Caco-2 (cell line): ENCODE measurements around the gene NOP14. TPM values are rescaled to one million over a fixed set of nuclear protein-coding genes. Genes with fewer than 3 reads are reported as not detected.

Experiments
- BruUV-seq: library from RNA; stranded (reverse); fragments of 400-500 nt; replicated peaks from 2 replicates; lab custom pipeline; 2021; lab: Mats Ljungman, UMichigan
- CTCF ChIA-PET: fragments of 300-600 bp; sonication (Branson Sonifier 250); formaldehyde crosslinking; loops from one replicate; lab custom pipeline; 2022; ENCODE audit warnings: antibody characterized with exemption; lab: Charles Lee
- POLR2A ChIA-PET: fragments of 300-600 bp; sonication (Branson Sonifier 250); formaldehyde crosslinking; loops from one replicate; lab custom pipeline; 2022; ENCODE audit warnings: antibody characterized with exemption; lab: Charles Lee
- DNase-seq, 2 experiments: peaks; one replicate each; pipeline versions ENCODE4 v3.0.0 to v3.0.0-alpha.2; 2020 to 2022
- H3K27me3 ChIP-seq: replicated peaks from 2 replicates; pipeline ENCODE4 v1.6.0; 2011; ENCODE audit warnings: low read length; ENCODE audit not compliant: control insufficient read depth, insufficient read depth
- H3K36me3 ChIP-seq: 2 replicates; pipeline ENCODE4 v1.5.1; 2011; ENCODE audit warnings: low read length; ENCODE audit not compliant: control insufficient read depth, insufficient read depth
- H3K4me1 ChIP-seq: fragments of 250-450 bp; sonication (Bioruptor Pico); 2 replicates; pipeline ENCODE4 v1.5.1; 2020; ENCODE audit warnings: mild to moderate bottlenecking
- H3K4me3 ChIP-seq: 2 replicates; pipeline ENCODE4 v1.5.1; 2011; ENCODE audit warnings: low read depth, mild to moderate bottlenecking, control low read depth, low read length
- H3K9me3 ChIP-seq: fragments of 250-450 bp; sonication (Bioruptor Pico); 2 replicates; pipeline ENCODE4 v1.5.1; 2020; ENCODE audit warnings: mild to moderate bottlenecking, moderate library complexity
- H3K27ac Mint-ChIP-seq: one replicate; pipeline ENCODE4 v1.8.0; 2022; ENCODE audit warnings: mixed read lengths; ENCODE audit not compliant: unreplicated experiment
- H3K27me3 Mint-ChIP-seq: one replicate; pipeline ENCODE4 v1.8.0; 2022; ENCODE audit warnings: mixed read lengths; ENCODE audit not compliant: insufficient read depth, unreplicated experiment
- H3K36me3 Mint-ChIP-seq: one replicate; pipeline ENCODE4 v1.8.0; 2022; ENCODE audit warnings: mild to moderate bottlenecking, mixed read lengths; ENCODE audit not compliant: insufficient read depth, unreplicated experiment
- H3K4me1 Mint-ChIP-seq: one replicate; pipeline ENCODE4 v1.8.0; 2022; ENCODE audit warnings: low read depth, mixed read lengths; ENCODE audit not compliant: unreplicated experiment
- H3K4me3 Mint-ChIP-seq: one replicate; pipeline ENCODE4 v1.8.0; 2022; ENCODE audit warnings: mild to moderate bottlenecking, moderate library complexity, mixed read lengths; ENCODE audit not compliant: unreplicated experiment
- H3K9me3 Mint-ChIP-seq: one replicate; pipeline ENCODE4 v1.8.0; 2022; ENCODE audit warnings: mixed read lengths; ENCODE audit not compliant: unreplicated experiment
- CTCF ChIP-seq, 2 experiments: fragments of 200-600 bp in 1 of 2; IDR thresholded peaks; 1 replicate in 1 of 2; 2 replicates in 1 of 2; pipeline versions ENCODE4 v1.5.1 to v1.8.0; 2011 to 2022; ENCODE audit warnings: antibody characterized with exemption in 1 of 2, control low read depth in 1 of 2, inconsistent platforms in 1 of 2, low read depth in 1 of 2, low read length in 1 of 2, mild to moderate bottlenecking in 1 of 2, moderate library complexity in 1 of 2; ENCODE audit not compliant: insufficient read depth in 1 of 2, severe bottlenecking in 1 of 2, unreplicated experiment in 1 of 2
- intact Hi-C: fragments of 100-400 bp; cut with micrococcal nuclease; formaldehyde crosslinking; loops from one replicate; pipeline ENCODE4 v1.10.0; 2022; ENCODE audit not compliant: unreplicated experiment
- total RNA-seq: library from RNA; stranded (reverse); gene quantifications from 2 replicates; pipeline ENCODE4 v1.2.3, GENCODE V29; 2022

NOP14 gene
- total RNA-seq, 1 experiment from 2014 or later: 55.2 TPM

DNA sequence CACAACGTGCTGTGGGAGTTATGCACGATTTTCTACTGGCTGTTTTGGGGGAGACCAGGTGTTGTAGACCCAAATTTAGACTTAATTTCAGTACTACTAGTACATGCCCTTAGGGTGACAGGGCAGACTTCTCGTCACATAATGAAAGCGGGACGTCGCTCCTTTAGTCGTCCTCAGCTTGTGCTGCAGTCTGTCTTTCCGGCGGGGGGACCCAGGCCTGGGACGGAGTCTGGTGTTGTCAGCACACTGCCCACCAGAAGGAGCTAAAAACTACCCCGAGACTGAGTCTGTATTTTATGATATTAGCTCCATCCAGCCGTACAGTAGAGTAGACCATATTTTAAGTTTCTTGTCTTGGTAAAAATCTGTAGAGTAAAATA lies 35.5 kb downstream of the NOP14 start:
- no TSS peak for BruUV-seq
- Histone ChIP-seq H3K36me3 (no peaks in the 10 kb centered on the region; the same call in none of the 2 replicates), H3K27me3 (no peaks in the 10 kb centered on the region), H3K9me3 (no peaks in the 10 kb centered on the region), H3K4me1 (peaks cover 8% of the 10 kb centered on the region; the same call in 1 of the 2 replicates), H3K4me3 (no peak overlapping the region)
- DNase-seq: peak in 1 of 2 experiments; percentile 7
- no peak for TF ChIP-seq CTCF (IDR thresholded peaks at IDR 0.05; ENCODE audit: insufficient read depth in 1 of 2, low read depth in 1 of 2, low read length in 1 of 2, severe bottlenecking in 1 of 2, unreplicated experiment in 1 of 2)
- Mint-ChIP-seq H3K27me3 (no peaks in the 10 kb centered on the region), H3K27ac (no peak overlapping the region), H3K4me3 (no peak overlapping the region), H3K4me1 (no peaks in the 10 kb centered on the region), H3K36me3 (peaks cover 73% of the 10 kb centered on the region), H3K9me3 (no peaks in the 10 kb centered on the region)
- CTCF ChIA-PET: no interaction called here
- POLR2A ChIA-PET: no interaction called here
- intact Hi-C loops: no loop called here

DNA sequence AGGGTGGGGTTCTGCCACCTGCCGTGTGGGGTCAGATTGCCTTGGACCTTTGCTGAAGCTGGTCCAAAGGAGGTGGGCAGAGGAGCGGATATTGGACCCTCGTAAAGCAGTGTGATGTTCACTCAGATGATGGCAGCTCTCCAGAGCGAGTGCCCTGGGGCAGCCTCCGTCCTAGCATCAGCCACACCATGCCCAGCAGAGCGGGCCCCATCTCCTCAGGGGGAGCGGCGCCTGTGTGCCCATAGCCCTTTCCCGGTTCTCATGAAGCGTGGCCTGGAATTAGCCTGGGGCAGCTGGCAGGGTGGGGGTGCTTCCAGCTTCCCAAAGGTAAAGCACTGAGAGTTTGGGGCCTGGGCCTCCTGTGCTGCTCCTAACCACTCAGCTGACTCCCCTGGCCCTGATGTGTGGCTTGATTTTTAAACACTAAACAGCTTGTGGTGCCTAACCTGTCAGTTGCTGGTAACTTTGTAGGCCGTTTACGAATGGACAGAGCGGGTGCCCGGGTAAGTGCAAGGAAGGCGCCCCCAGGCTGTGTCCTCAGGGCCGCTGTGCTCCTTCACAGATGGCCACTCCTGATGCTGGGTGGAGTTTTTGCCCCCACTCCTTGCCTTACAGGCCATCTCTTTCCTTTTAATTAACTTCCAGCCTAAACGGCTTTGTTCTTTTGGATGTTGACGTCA lies 36.0 kb downstream of the NOP14 start:
- no peaks in the 10 kb centered on the region for H3K9me3 Mint-ChIP-seq
- H3K4me3 Mint-ChIP-seq: no peak overlapping the region
- ChIA-PET POLR2A (no interaction called here), CTCF (no interaction called here)
- BruUV-seq: no TSS peak
- intact Hi-C loops: no loop called here
- H3K4me3 ChIP-seq: no peak overlapping the region
- peak in 1 of 2 experiments; percentile 25 for DNase-seq
- H3K27me3 ChIP-seq: no peaks in the 10 kb centered on the region
- H3K27ac Mint-ChIP-seq: peak overlapping the region; percentile 35
- H3K4me1 ChIP-seq: peaks cover 8% of the 10 kb centered on the region; the same call in 1 of the 2 replicates
- H3K36me3 Mint-ChIP-seq: peaks cover 70% of the 10 kb centered on the region
- no peaks in the 10 kb centered on the region for H3K27me3 Mint-ChIP-seq
- H3K4me1 Mint-ChIP-seq: no peaks in the 10 kb centered on the region
- H3K36me3 ChIP-seq: no peaks in the 10 kb centered on the region; the same call in none of the 2 replicates
- H3K9me3 ChIP-seq: no peaks in the 10 kb centered on the region
- no peak for TF ChIP-seq CTCF (IDR thresholded peaks at IDR 0.05; ENCODE audit: insufficient read depth in 1 of 2, low read depth in 1 of 2, low read length in 1 of 2, severe bottlenecking in 1 of 2, unreplicated experiment in 1 of 2)

DNA sequence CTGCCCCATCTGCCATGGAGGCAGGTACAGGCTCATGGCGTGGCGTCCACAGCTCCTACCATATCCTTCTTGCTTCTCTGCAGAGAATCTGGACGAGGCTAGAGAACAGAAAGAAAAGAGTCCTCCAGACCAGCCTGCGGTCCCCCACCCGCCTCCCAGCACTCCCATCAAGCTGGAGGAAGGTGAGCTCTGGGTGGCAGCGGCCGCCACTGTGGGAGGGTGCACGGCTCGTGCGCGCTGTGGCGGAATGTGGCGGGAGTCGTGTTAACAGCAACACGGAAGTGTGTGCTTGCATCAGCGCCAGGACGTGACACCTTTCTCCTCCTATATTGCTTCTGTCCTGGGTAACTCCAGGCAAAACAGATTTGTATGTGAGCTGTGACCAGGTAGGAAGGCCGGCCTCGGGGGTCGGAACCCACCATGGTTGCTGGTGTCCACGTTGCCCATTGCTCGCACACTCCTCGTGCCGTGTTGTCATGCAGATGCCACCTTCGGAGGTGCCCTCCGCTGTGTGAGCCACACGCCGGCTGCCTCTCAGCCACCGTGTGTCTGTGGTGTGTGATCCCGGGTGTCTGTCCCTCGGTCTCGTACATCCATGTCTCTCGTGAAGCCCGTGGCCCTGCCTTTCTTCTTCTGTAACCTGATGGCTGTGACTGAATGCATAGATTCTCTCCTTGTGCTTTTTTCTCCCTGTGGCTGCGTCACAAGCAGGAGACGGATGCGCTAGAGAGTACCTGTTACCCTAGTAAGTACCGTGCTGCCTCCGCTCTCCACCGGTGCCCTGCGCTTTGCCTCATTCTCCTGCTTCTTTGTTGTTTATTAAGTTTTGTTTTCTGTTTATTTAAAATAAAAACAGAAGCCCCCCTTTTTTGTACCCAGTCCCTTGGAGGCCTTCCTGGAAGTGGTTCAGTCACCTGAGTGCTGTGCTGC lies 37.0 kb downstream of the NOP14 start:
- TF ChIP-seq CTCF (IDR thresholded peaks at IDR 0.05; ENCODE audit: insufficient read depth in 1 of 2, low read depth in 1 of 2, low read length in 1 of 2, severe bottlenecking in 1 of 2, unreplicated experiment in 1 of 2): no peak
- H3K36me3 Mint-ChIP-seq: peaks cover 70% of the 10 kb centered on the region
- Histone ChIP-seq H3K27me3 (no peaks in the 10 kb centered on the region), H3K4me3 (no peak overlapping the region), H3K9me3 (no peaks in the 10 kb centered on the region), H3K4me1 (peaks cover 8% of the 10 kb centered on the region; the same call in 1 of the 2 replicates), H3K36me3 (no peaks in the 10 kb centered on the region; the same call in none of the 2 replicates)
- peak overlapping the region; percentile 35 for H3K27ac Mint-ChIP-seq
- no TSS peak for BruUV-seq
- CTCF ChIA-PET: no interaction called here
- intact Hi-C loops: no loop called here
- no peaks in the 10 kb centered on the region for H3K4me1 Mint-ChIP-seq
- no peak overlapping the region for H3K4me3 Mint-ChIP-seq
- POLR2A ChIA-PET: no interaction called here
- DNase-seq: no peak
- no peaks in the 10 kb centered on the region for H3K9me3 Mint-ChIP-seq
- no peaks in the 10 kb centered on the region for H3K27me3 Mint-ChIP-seq
